ENCODE results near the gene STX10. TPM values are rescaled to one million over a fixed set of nuclear protein-coding genes. Genes with fewer than 3 reads are reported as not detected.

Gene STX10, protein sequence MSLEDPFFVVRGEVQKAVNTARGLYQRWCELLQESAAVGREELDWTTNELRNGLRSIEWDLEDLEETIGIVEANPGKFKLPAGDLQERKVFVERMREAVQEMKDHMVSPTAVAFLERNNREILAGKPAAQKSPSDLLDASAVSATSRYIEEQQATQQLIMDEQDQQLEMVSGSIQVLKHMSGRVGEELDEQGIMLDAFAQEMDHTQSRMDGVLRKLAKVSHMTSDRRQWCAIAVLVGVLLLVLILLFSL
- 36.5 and 51.2 TPM in 2 replicates for total RNA-seq (ENCODE audit: low replicate concordance)

DNA sequence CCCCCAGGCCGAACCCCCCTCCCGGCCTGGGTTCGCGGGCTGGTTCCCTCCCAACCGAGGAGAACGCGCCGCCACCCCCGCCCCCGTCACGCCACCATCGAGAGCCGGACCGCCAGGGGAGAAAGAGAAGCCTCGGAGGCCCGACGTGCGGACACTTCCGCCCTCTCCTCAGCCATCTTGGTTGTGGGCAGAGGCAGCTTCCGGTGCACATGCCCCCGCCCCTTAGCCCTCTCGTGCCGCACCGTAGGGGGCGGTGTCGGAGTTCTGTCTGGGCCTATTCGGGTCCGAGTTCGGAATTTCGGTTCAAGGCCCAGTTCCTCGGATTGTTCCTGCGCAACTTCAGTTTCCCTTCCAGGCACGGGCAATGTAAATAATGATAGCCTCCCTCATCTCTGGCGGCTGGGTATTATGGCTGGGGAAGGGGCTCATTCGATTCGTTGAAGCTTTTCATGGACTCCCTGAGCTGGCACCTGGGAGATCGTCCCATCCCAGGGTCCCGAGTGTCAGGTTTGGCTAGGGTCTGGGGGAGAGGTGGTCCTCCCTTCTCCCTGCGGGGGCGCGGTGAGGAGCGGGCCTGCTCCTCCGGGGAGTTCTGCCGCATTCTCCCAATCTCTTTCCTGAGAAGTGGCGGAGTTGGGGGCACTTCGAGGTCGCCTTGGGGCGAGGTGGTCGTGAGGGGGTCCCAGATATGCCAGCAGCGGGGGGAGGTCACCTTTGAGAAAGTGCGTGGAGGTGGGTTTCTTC lies at the start of gene STX10, which contains the start of gene IER2:
STX10 (minus strand) TSS at position 189 of the 744 bp plus-strand sequence. CDS start 202 bp downstream, outside the sequence.
IER2 (plus strand) TSS at position 225 of the 744 bp plus-strand sequence. CDS start 2,776 bp downstream, outside the sequence.
- peaks cover 6% of the 10 kb centered on the region for H3K27me3 ChIP-seq
- Mint-ChIP-seq H3K36me3 (peaks cover 7% of the 10 kb centered on the region), H3K27me3 (ENCODE audit: insufficient read depth, low read depth) (peaks cover 16% of the 10 kb centered on the region), H3K4me3 (peak within 1 kb of the TSS; percentile 94), H3K4me1 (peaks cover 33% of the 10 kb centered on the region), H3K27ac (peak within 1 kb of the TSS; percentile 99), H3K9me3 (no peaks in the 10 kb centered on the region)
- TF ChIP-seq, protein P1, sequence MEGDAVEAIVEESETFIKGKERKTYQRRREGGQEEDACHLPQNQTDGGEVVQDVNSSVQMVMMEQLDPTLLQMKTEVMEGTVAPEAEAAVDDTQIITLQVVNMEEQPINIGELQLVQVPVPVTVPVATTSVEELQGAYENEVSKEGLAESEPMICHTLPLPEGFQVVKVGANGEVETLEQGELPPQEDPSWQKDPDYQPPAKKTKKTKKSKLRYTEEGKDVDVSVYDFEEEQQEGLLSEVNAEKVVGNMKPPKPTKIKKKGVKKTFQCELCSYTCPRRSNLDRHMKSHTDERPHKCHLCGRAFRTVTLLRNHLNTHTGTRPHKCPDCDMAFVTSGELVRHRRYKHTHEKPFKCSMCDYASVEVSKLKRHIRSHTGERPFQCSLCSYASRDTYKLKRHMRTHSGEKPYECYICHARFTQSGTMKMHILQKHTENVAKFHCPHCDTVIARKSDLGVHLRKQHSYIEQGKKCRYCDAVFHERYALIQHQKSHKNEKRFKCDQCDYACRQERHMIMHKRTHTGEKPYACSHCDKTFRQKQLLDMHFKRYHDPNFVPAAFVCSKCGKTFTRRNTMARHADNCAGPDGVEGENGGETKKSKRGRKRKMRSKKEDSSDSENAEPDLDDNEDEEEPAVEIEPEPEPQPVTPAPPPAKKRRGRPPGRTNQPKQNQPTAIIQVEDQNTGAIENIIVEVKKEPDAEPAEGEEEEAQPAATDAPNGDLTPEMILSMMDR (IDR thresholded peaks at IDR 0.05) = peak; percentile 47
- no peak for TF ChIP-seq EZH2phosphoT487 (IDR thresholded peaks at IDR 0.05)
- TF ChIP-seq EZH2 (IDR thresholded peaks at IDR 0.05) = no peak
- no peaks in the 10 kb centered on the region for H3K4me1 ChIP-seq
- H2AFZ ChIP-seq (replicated peaks) = peak within 1 kb of the TSS; percentile 66
- no peaks in the 10 kb centered on the region for H3K36me3 ChIP-seq
- H3K4me2 ChIP-seq = peak within 1 kb of the TSS; percentile 94
- peaks cover 25% of the 10 kb centered on the region for H4K20me1 ChIP-seq (ENCODE audit: low read depth)
- peaks cover 37% of the 10 kb centered on the region for H3K79me2 ChIP-seq (ENCODE audit: low read depth)
- peak within 1 kb of the TSS; percentile 80 for H3K9ac ChIP-seq
- H3F3A ChIP-seq (ENCODE audit: low read depth) = peaks cover 32% of the 10 kb centered on the region
- H3K4me3 ChIP-seq = peak within 1 kb of the TSS; percentile 91
- no peaks in the 10 kb centered on the region for H3K9me3 ChIP-seq (ENCODE audit: low read depth)
- DNase-seq (ENCODE audit: low spot score) = peak; percentile 92
- peak within 1 kb of the TSS; percentile 87 for H3K27ac ChIP-seq

DNA sequence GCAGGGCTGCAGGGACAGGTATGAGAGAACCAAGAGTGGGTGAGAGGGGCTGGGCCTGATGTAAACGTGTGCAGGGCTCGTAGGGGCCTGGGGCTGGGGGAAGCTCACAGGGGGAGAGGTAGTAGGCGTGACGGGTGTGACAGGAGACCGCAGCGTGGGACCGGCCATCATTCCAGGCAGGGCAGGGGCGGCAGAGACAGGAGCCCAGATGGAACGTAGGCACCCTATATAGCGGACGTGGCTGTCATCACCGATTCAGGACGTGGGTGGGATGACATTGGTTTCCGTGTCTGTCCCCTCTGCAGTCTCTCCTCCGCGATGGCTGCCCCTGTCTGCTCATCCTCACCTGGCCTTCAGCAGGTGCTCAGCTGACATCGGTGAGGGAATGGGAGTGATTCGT lies 48.5 kb upstream of the STX10 start:
- H3K27me3 Mint-ChIP-seq (ENCODE audit: insufficient read depth, low read depth) = peaks cover 2% of the 10 kb centered on the region
- Histone ChIP-seq H3K27me3 (no peaks in the 10 kb centered on the region), H3K36me3 (no peaks in the 10 kb centered on the region), H2AFZ (replicated peaks) (no peak overlapping the region), H3K4me2 (no peak overlapping the region), H4K20me1 (ENCODE audit: low read depth) (no peaks in the 10 kb centered on the region), H3K4me1 (no peaks in the 10 kb centered on the region), H3F3A (ENCODE audit: low read depth) (peaks cover 9% of the 10 kb centered on the region), H3K79me2 (ENCODE audit: low read depth) (no peaks in the 10 kb centered on the region), H3K9me3 (ENCODE audit: low read depth) (no peaks in the 10 kb centered on the region), H3K9ac (no peak overlapping the region), H3K4me3 (no peak overlapping the region), H3K27ac (no peak overlapping the region)
- no peaks in the 10 kb centered on the region for H3K36me3 Mint-ChIP-seq
- no peak for DNase-seq (ENCODE audit: low spot score)
- H3K27ac Mint-ChIP-seq = peak overlapping the region; percentile 82
- H3K4me1 Mint-ChIP-seq = no peaks in the 10 kb centered on the region
- no peaks in the 10 kb centered on the region for H3K9me3 Mint-ChIP-seq
- H3K4me3 Mint-ChIP-seq = no peak overlapping the region
- TF ChIP-seq, protein P1 (IDR thresholded peaks at IDR 0.05) = no peak

DNA sequence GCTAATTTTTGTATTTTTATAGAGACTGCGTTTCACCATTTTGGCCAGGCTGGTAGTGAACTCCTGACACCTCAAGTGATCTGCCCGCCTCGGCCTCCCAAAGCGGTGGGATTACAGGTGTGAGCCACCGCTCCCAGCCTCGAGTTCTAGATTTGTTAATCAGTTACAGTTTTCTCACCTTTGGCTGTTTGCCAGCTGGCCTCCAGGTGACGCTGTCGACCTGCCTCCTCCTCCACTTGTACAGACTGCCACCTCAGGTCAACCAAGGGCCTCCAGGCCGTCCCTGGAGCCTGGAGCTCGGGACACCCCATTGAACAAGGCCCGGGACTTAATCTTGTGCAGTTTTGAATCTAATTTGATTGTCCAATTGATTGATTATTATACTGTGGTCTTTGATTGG lies 45.5 kb upstream of the STX10 start:
- peaks cover 9% of the 10 kb centered on the region for H3F3A ChIP-seq (ENCODE audit: low read depth)
- H3K9me3 ChIP-seq (ENCODE audit: low read depth) = no peaks in the 10 kb centered on the region
- TF ChIP-seq EZH2 (IDR thresholded peaks at IDR 0.05) = no peak
- TF ChIP-seq, protein P1 (IDR thresholded peaks at IDR 0.05) = peak; percentile 89
- Mint-ChIP-seq H3K9me3 (no peaks in the 10 kb centered on the region), H3K4me3 (no peak overlapping the region), H3K27me3 (ENCODE audit: insufficient read depth, low read depth) (no peaks in the 10 kb centered on the region), H3K27ac (no peak overlapping the region), H3K36me3 (no peaks in the 10 kb centered on the region), H3K4me1 (no peaks in the 10 kb centered on the region)
- peak; percentile 79 for DNase-seq (ENCODE audit: low spot score)
- H2AFZ ChIP-seq (replicated peaks) = peak overlapping the region; percentile 54
- H3K9ac ChIP-seq = no peak overlapping the region
- H3K27me3 ChIP-seq = no peaks in the 10 kb centered on the region
- H4K20me1 ChIP-seq (ENCODE audit: low read depth) = no peaks in the 10 kb centered on the region
- H3K79me2 ChIP-seq (ENCODE audit: low read depth) = no peaks in the 10 kb centered on the region
- H3K27ac ChIP-seq = no peak overlapping the region
- no peaks in the 10 kb centered on the region for H3K4me1 ChIP-seq
- H3K4me2 ChIP-seq = no peak overlapping the region
- no peaks in the 10 kb centered on the region for H3K36me3 ChIP-seq
- H3K4me3 ChIP-seq = no peak overlapping the region
